OCI-LY1 (cell line): ENCODE results near the gene EFCAB10.

Source experiments
- H2AFZ ChIP-seq: fragments of 200-600 bp; sonication (generic), shearing (Covaris generic); 2 replicates; pipeline ENCODE4 v1.6.0; 2014; ENCODE audit warnings: antibody characterized with exemption, mild to moderate bottlenecking, low read length
- H3F3A ChIP-seq: fragments of 200-600 bp; sonication (generic), shearing (Covaris generic); 2 replicates; pipeline ENCODE4 v1.6.0; 2014; ENCODE audit warnings: mild to moderate bottlenecking, antibody characterized with exemption, low read length, moderate library complexity; ENCODE audit not compliant: insufficient read depth
- H3K27ac ChIP-seq: fragments of 200-600 bp; sonication (generic); 2 replicates; pipeline ENCODE4 v1.5.1; 2014; ENCODE audit warnings: low read length, mixed run types, mild to moderate bottlenecking, low read depth; ENCODE audit not compliant: poor library complexity, severe bottlenecking
- H3K27me3 ChIP-seq: fragments of 200-600 bp; sonication (generic); 2 replicates; pipeline ENCODE4 v1.6.0; 2014; ENCODE audit warnings: antibody characterized with exemption, mild to moderate bottlenecking, low read length, moderate library complexity; ENCODE audit not compliant: insufficient read depth
- H3K36me3 ChIP-seq: fragments of 200-600 bp; sonication (generic); 2 replicates; pipeline ENCODE4 v1.6.1; 2014; ENCODE audit warnings: mild to moderate bottlenecking, antibody characterized with exemption, low read length, moderate library complexity, mixed read lengths; ENCODE audit not compliant: insufficient read depth
- H3K4me1 ChIP-seq: fragments of 200-600 bp; sonication (generic); 2 replicates; pipeline ENCODE4 v1.5.1; 2014; ENCODE audit warnings: mild to moderate bottlenecking, low read length, moderate library complexity; ENCODE audit not compliant: insufficient read depth, severe bottlenecking
- H3K4me2 ChIP-seq: fragments of 200-600 bp; sonication (generic), shearing (Covaris generic); 2 replicates; pipeline ENCODE4 v1.6.1; 2014; ENCODE audit warnings: low read length
- H3K4me3 ChIP-seq: fragments of 200-600 bp; sonication (generic); 2 replicates; pipeline ENCODE4 v1.5.1; 2014; ENCODE audit warnings: low read length, low read depth, mild to moderate bottlenecking, mixed read lengths; ENCODE audit not compliant: poor library complexity, severe bottlenecking
- H3K79me2 ChIP-seq: fragments of 200-600 bp; shearing (Covaris generic); 2 replicates; pipeline ENCODE4 v1.6.1; 2016; ENCODE audit warnings: mixed run types, low read length, mixed read lengths; ENCODE audit not compliant: insufficient read depth
- H3K9ac ChIP-seq: fragments of 200-600 bp; sonication (generic), shearing (Covaris generic); 2 replicates; pipeline ENCODE4 v1.6.1; 2014; ENCODE audit warnings: mild to moderate bottlenecking, low read length, mixed read lengths
- H3K9me2 ChIP-seq: fragments of 200-600 bp; sonication (generic), shearing (Covaris generic); 2 replicates; pipeline ENCODE4 v1.6.1; 2014; ENCODE audit warnings: low read depth, mild to moderate bottlenecking, low read length, mixed read lengths
- H3K9me3 ChIP-seq: fragments of 200-600 bp; shearing (Covaris generic); 2 replicates; pipeline ENCODE4 v1.6.1; 2014; ENCODE audit warnings: low read length, mixed read lengths
- H4K20me1 ChIP-seq: fragments of 200-600 bp; sonication (generic), shearing (Covaris generic); 2 replicates; pipeline ENCODE4 v1.6.0; 2016; ENCODE audit warnings: mild to moderate bottlenecking, low read length; ENCODE audit not compliant: insufficient read depth
- CTCF ChIP-seq: fragments of 200-600 bp; sonication (generic), shearing (Covaris generic); IDR thresholded peaks from 2 replicates; pipeline ENCODE4 v1.5.1; 2017; ENCODE audit warnings: mild to moderate bottlenecking, antibody characterized with exemption, low read length, moderate library complexity, mixed read lengths
- EZH2 ChIP-seq: fragments of 200-600 bp; sonication (generic), shearing (Covaris generic); IDR thresholded peaks from 2 replicates; pipeline ENCODE4 v1.8.0; 2017; ENCODE audit warnings: borderline replicate concordance, mixed run types, mild to moderate bottlenecking, antibody characterized with exemption, low read length, moderate library complexity, mixed read lengths

Gene EFCAB10

GRCh38 chr7:105567821-105568220 is 13.5 kb downstream of the EFCAB10 start:
- peaks cover 74% of the 10 kb centered on the region for H3K36me3 ChIP-seq
- H3K4me3 ChIP-seq: no peak overlapping the region
- H3K79me2 ChIP-seq: no peaks in the 10 kb centered on the region
- H2AFZ ChIP-seq: no peak overlapping the region
- H3K9me2 ChIP-seq: no peaks in the 10 kb centered on the region
- H3K9ac ChIP-seq: no peak overlapping the region
- no peaks in the 10 kb centered on the region for H3K4me1 ChIP-seq
- H3K9me3 ChIP-seq: no peaks in the 10 kb centered on the region
- no peaks in the 10 kb centered on the region for H3K27me3 ChIP-seq
- no peak for TF ChIP-seq EZH2
- no peak for TF ChIP-seq CTCF
- no peaks in the 10 kb centered on the region for H4K20me1 ChIP-seq
- H3K4me2 ChIP-seq: no peak overlapping the region
- no peaks in the 10 kb centered on the region for H3F3A ChIP-seq
- H3K27ac ChIP-seq: no peak overlapping the region

- H3F3A ChIP-seq: no peaks in the 10 kb centered on the region
- no peaks in the 10 kb centered on the region for H3K27me3 ChIP-seq
- no peaks in the 10 kb centered on the region for H3K9me2 ChIP-seq
- H3K36me3 ChIP-seq: peaks cover 78% of the 10 kb centered on the region
- no peak overlapping the region for H3K9ac ChIP-seq
- no peak for TF ChIP-seq CTCF
- TF ChIP-seq EZH2: no peak
- H3K4me3 ChIP-seq: no peak overlapping the region
- H3K4me2 ChIP-seq: no peak overlapping the region
- H4K20me1 ChIP-seq: no peaks in the 10 kb centered on the region
- no peak overlapping the region for H2AFZ ChIP-seq
- no peak overlapping the region for H3K27ac ChIP-seq
- no peaks in the 10 kb centered on the region for H3K9me3 ChIP-seq
- no peaks in the 10 kb centered on the region for H3K79me2 ChIP-seq
- H3K4me1 ChIP-seq: no peaks in the 10 kb centered on the region
These were observed 14.3 kb downstream of the EFCAB10 start for GRCh38 chr7:105567024-105567423.

GRCh38 chr7:105565190-105565589 is 16.1 kb downstream of the EFCAB10 start:
- Histone ChIP-seq H3K9ac (no peak overlapping the region), H3K4me1 (no peaks in the 10 kb centered on the region), H3K36me3 (peaks cover 89% of the 10 kb centered on the region), H2AFZ (no peak overlapping the region), H4K20me1 (no peaks in the 10 kb centered on the region), H3K4me3 (no peak overlapping the region), H3K27ac (no peak overlapping the region), H3F3A (no peaks in the 10 kb centered on the region), H3K27me3 (no peaks in the 10 kb centered on the region), H3K79me2 (no peaks in the 10 kb centered on the region), H3K9me3 (no peaks in the 10 kb centered on the region), H3K4me2 (no peak overlapping the region), H3K9me2 (no peaks in the 10 kb centered on the region)
- TF ChIP-seq CTCF (no peak), EZH2 (no peak)
